ENCODE data around the gene UAP1L1.

UAP1L1 gene

GRCh38 chr9:137108608-137109249 lies 31.4 kb downstream of the UAP1L1 start:
- Histone ChIP-seq H3K4me3 (replicated peaks; ENCODE audit: insufficient read depth, low read length) (no peak overlapping the region), H3K27ac (replicated peaks) (no peak overlapping the region), H3K27me3 (ENCODE audit: insufficient read depth, poor library complexity, severe bottlenecking) (no peaks in the 10 kb centered on the region)
- TF ChIP-seq POLR2AphosphoS5 (IDR thresholded peaks at IDR 0.05; ENCODE audit: low read depth) (0 out of 2 replicates have a peak, but pooled peaks have one; percentile 13), CTCF (IDR thresholded peaks at IDR 0.05; ENCODE audit: insufficient read depth, low read length) (no peak)
- no peak for DNase-seq (ENCODE audit: low read depth in 1 of 2, low spot score in 1 of 2)

- Histone ChIP-seq H3K27me3 (ENCODE audit: insufficient read depth, poor library complexity, severe bottlenecking) (no peaks in the 10 kb centered on the region), H3K4me3 (replicated peaks; ENCODE audit: insufficient read depth, low read length) (no peak overlapping the region), H3K27ac (replicated peaks) (no peak overlapping the region)
- TF ChIP-seq POLR2AphosphoS5 (IDR thresholded peaks at IDR 0.05; ENCODE audit: low read depth): 0 out of 2 replicates have a peak, but pooled peaks have one; percentile 2
- no peak for TF ChIP-seq REST (IDR thresholded peaks at IDR 0.05; ENCODE audit: insufficient replicate concordance, low read depth)
- DNase-seq (ENCODE audit: low read depth in 1 of 2, low spot score in 1 of 2): no peak
These were observed 32.2 kb downstream of the UAP1L1 start for GRCh38 chr9:137109250-137110146.

- Histone ChIP-seq H3K27me3 (ENCODE audit: insufficient read depth, poor library complexity, severe bottlenecking) (no peaks in the 10 kb centered on the region), H3K27ac (replicated peaks) (no peak overlapping the region), H3K4me3 (replicated peaks; ENCODE audit: insufficient read depth, low read length) (no peak overlapping the region)
- no peak for TF ChIP-seq CTCF (IDR thresholded peaks at IDR 0.05; ENCODE audit: insufficient read depth, low read length)
- DNase-seq (ENCODE audit: low read depth in 1 of 2, low spot score in 1 of 2): no peak
These were observed 33.0 kb downstream of the UAP1L1 start for GRCh38 chr9:137110147-137110910.

GRCh38 chr9:137110911-137111787 lies 33.8 kb downstream of the UAP1L1 start:
- Histone ChIP-seq H3K27me3 (ENCODE audit: insufficient read depth, poor library complexity, severe bottlenecking) (no peaks in the 10 kb centered on the region), H3K27ac (replicated peaks) (no peak overlapping the region), H3K4me3 (replicated peaks; ENCODE audit: insufficient read depth, low read length) (no peak overlapping the region)
- DNase-seq (ENCODE audit: low read depth in 1 of 2, low spot score in 1 of 2): no peak
- TF ChIP-seq GABPA (IDR thresholded peaks at IDR 0.05; ENCODE audit: low read depth) (no peak), SPI1 (IDR thresholded peaks at IDR 0.05; ENCODE audit: borderline replicate concordance, low read depth) (no peak), CTCF (IDR thresholded peaks at IDR 0.05; ENCODE audit: insufficient read depth, low read length) (no peak), POLR2AphosphoS5 (IDR thresholded peaks at IDR 0.05; ENCODE audit: low read depth) (no peak), REST (IDR thresholded peaks at IDR 0.05; ENCODE audit: insufficient replicate concordance, low read depth) (no peak)

Measured in HL-60 (cell line).